ENCODE results near the gene PLCB3. TPM values are rescaled to one million over a fixed set of nuclear protein-coding genes. Genes with fewer than 3 reads are reported as not detected.

The PLCB3 gene
- total and polyA plus RNA-seq, 2 donors (not counting 1 experiment from before 2014, with no cell fraction given) = 17.2 to 37.2 TPM

DNA sequence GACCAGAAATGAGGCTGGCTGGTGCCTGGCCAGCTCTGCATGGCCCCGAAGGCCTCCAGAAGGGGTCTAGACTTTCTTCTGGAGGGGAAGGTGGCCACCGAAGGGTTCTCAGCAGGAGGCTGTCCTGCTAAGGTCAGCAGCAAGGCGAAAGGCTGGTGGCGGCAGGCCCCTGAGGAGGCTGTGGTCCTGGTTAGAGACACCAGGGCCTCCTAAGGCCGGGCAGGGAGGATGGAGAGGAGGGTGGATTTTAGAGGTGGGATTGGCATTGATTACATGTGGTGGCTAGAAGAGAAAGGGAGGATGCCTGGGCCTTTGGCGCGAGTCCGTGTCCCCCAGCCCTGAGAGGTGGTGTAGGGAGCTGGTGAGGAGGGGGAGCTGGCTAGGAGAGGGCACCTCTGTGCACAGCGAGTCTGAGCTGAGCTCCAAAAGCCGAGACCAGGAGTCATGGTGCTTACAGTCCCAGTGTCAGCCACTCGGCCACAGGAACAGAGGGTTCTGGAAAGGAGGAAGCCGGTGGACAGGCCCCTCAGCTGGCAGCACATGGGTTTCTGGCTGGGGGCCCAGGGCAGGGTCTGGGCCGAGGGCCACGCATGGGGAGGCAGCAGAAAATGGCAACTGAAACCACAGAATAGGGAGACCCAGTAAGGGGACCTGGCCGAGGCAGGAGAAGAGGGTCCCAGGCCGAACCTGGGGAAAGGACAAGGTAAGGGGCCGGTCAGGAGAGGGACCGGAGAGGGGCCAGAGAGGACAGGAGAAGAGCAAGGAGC is 42.4 kb upstream of the PLCB3 start:
- no peak for DNase-seq (ENCODE audit: low read depth in 2 of 2)
- Histone ChIP-seq H3K27me3 (ENCODE audit: control insufficient read depth, insufficient read depth, low read length) (no peaks in the 10 kb centered on the region), H3K9ac (ENCODE audit: insufficient read depth, low read length) (no peak overlapping the region), H3K79me2 (ENCODE audit: control insufficient read depth, insufficient read depth, low read length) (no peaks in the 10 kb centered on the region), H3K4me1 (ENCODE audit: control insufficient read depth, extremely low read depth, insufficient read depth, low read length) (peaks cover 18% of the 10 kb centered on the region), H3K4me2 (ENCODE audit: extremely low read depth, insufficient read depth, low read length) (no peak overlapping the region), H3K36me3 (ENCODE audit: control insufficient read depth, insufficient read depth, low read length) (peaks cover 15% of the 10 kb centered on the region), H3K4me3 (replicated peaks in 1 of 4; ENCODE audit: control extremely low read depth in 1 of 4, insufficient read depth in 1 of 4, low read depth in 3 of 4, low read length in 4 of 4) (no peak overlapping the region), H4K20me1 (ENCODE audit: control insufficient read depth, extremely low read depth, insufficient read depth, low read length) (no peaks in the 10 kb centered on the region), H2AFZ (ENCODE audit: low read length) (no peak overlapping the region), H3K27ac (ENCODE audit: insufficient read depth, low read length) (no peak overlapping the region), H3K9me3 (ENCODE audit: control insufficient read depth, insufficient read depth, low read depth, low read length) (no peaks in the 10 kb centered on the region)
- TF ChIP-seq EZH2 (IDR thresholded peaks at IDR 0.05; ENCODE audit: low read length, missing control alignments) = no peak
- TF ChIP-seq, protein P1, sequence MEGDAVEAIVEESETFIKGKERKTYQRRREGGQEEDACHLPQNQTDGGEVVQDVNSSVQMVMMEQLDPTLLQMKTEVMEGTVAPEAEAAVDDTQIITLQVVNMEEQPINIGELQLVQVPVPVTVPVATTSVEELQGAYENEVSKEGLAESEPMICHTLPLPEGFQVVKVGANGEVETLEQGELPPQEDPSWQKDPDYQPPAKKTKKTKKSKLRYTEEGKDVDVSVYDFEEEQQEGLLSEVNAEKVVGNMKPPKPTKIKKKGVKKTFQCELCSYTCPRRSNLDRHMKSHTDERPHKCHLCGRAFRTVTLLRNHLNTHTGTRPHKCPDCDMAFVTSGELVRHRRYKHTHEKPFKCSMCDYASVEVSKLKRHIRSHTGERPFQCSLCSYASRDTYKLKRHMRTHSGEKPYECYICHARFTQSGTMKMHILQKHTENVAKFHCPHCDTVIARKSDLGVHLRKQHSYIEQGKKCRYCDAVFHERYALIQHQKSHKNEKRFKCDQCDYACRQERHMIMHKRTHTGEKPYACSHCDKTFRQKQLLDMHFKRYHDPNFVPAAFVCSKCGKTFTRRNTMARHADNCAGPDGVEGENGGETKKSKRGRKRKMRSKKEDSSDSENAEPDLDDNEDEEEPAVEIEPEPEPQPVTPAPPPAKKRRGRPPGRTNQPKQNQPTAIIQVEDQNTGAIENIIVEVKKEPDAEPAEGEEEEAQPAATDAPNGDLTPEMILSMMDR (conservative IDR thresholded peaks at IDR 0.05 in 1 of 2, IDR thresholded peaks at IDR 0.05 in 1 of 2; ENCODE audit: low read depth in 1 of 2, low read length in 2 of 2) = no peak

DNA sequence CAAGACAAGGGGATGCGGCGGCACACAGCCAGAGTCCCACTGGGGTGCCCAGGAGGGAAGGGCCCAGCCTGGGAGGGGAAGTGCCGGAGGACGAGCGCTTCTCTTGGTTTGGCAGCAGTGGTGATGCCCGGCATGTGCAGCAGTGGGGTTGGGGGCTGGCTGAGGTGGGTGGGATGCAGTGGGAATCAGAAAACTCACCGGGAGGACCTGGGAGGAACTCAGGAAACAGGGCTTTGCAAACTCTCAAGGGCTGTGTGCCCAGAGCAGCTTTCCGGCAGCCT is 41.8 kb upstream of the PLCB3 start:
- H2AFZ ChIP-seq (ENCODE audit: low read length) = no peak overlapping the region

DNA sequence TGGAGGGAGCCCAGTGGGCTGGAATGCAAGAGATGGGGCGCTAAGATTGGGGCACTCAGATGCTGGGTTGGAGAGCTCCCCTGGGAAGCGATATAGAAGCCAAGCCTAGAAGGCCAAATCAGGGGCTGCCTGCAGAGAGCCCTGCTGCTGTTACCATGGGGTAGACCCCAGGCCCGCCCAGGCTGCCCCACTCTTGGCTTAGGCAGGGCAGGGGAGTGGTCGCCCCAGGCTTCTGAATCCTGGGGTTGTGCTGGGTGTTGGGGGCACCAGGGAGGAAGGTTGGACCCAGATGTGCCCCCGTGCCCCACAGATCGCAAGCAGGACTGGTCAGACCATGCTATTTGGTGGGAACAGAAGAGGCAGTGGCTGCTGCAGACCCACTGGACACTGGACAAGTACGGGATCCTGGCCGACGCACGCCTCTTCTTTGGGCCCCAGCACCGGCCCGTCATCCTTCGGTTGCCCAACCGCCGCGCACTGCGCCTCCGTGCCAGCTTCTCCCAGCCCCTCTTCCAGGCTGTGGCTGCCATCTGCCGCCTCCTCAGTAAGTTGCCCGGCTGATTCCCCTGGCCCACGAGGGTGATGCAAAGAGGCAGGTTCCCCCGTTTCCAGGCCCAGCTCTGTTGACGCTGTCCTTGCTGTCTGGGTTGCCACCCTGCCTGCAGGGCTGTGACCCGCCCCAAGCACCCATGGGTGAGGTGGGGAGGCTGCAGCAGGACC is 40.9 kb upstream of the PLCB3 start:
- Histone ChIP-seq H3K79me2 (ENCODE audit: control insufficient read depth, insufficient read depth, low read length) (no peaks in the 10 kb centered on the region), H3K4me2 (ENCODE audit: extremely low read depth, insufficient read depth, low read length) (no peak overlapping the region), H3K36me3 (ENCODE audit: control insufficient read depth, insufficient read depth, low read length) (peaks cover 13% of the 10 kb centered on the region), H4K20me1 (ENCODE audit: control insufficient read depth, extremely low read depth, insufficient read depth, low read length) (no peaks in the 10 kb centered on the region), H3K9me3 (ENCODE audit: control insufficient read depth, insufficient read depth, low read depth, low read length) (no peaks in the 10 kb centered on the region), H2AFZ (ENCODE audit: low read length) (no peak overlapping the region), H3K27ac (ENCODE audit: insufficient read depth, low read length) (no peak overlapping the region), H3K27me3 (ENCODE audit: control insufficient read depth, insufficient read depth, low read length) (no peaks in the 10 kb centered on the region), H3K9ac (ENCODE audit: insufficient read depth, low read length) (no peak overlapping the region), H3K4me1 (ENCODE audit: control insufficient read depth, extremely low read depth, insufficient read depth, low read length) (peaks cover 19% of the 10 kb centered on the region), H3K4me3 (replicated peaks in 1 of 4; ENCODE audit: control extremely low read depth in 1 of 4, insufficient read depth in 1 of 4, low read depth in 3 of 4, low read length in 4 of 4) (no peak overlapping the region)
- TF ChIP-seq, protein P1 (conservative IDR thresholded peaks at IDR 0.05 in 1 of 2, IDR thresholded peaks at IDR 0.05 in 1 of 2; ENCODE audit: low read depth in 1 of 2, low read length in 2 of 2) = no peak
- TF ChIP-seq EZH2 (IDR thresholded peaks at IDR 0.05; ENCODE audit: low read length, missing control alignments) = no peak
- DNase-seq (ENCODE audit: low read depth in 2 of 2) = no peak

More for the DNA sequence above, 41.8 kb upstream of the PLCB3 start:
- no peaks in the 10 kb centered on the region for H3K9me3 ChIP-seq (ENCODE audit: control insufficient read depth, insufficient read depth, low read depth, low read length)
- H3K4me2 ChIP-seq (ENCODE audit: extremely low read depth, insufficient read depth, low read length) = no peak overlapping the region
- no peak overlapping the region for H3K27ac ChIP-seq (ENCODE audit: insufficient read depth, low read length)
- no peaks in the 10 kb centered on the region for H3K27me3 ChIP-seq (ENCODE audit: control insufficient read depth, insufficient read depth, low read length)
- no peaks in the 10 kb centered on the region for H3K79me2 ChIP-seq (ENCODE audit: control insufficient read depth, insufficient read depth, low read length)
- H3K36me3 ChIP-seq (ENCODE audit: control insufficient read depth, insufficient read depth, low read length) = peaks cover 13% of the 10 kb centered on the region
- TF ChIP-seq, protein P1 (conservative IDR thresholded peaks at IDR 0.05 in 1 of 2, IDR thresholded peaks at IDR 0.05 in 1 of 2; ENCODE audit: low read depth in 1 of 2, low read length in 2 of 2) = no peak
- no peak for TF ChIP-seq EZH2 (IDR thresholded peaks at IDR 0.05; ENCODE audit: low read length, missing control alignments)
- no peak for DNase-seq (ENCODE audit: low read depth in 2 of 2)
- no peak overlapping the region for H3K4me3 ChIP-seq (replicated peaks in 1 of 4; ENCODE audit: control extremely low read depth in 1 of 4, insufficient read depth in 1 of 4, low read depth in 3 of 4, low read length in 4 of 4)
- no peaks in the 10 kb centered on the region for H4K20me1 ChIP-seq (ENCODE audit: control insufficient read depth, extremely low read depth, insufficient read depth, low read length)
- peaks cover 15% of the 10 kb centered on the region for H3K4me1 ChIP-seq (ENCODE audit: control insufficient read depth, extremely low read depth, insufficient read depth, low read length)
- no peak overlapping the region for H3K9ac ChIP-seq (ENCODE audit: insufficient read depth, low read length)

Measured in fibroblast of lung (primary cell).